ENCODE results near the gene CEP72.
"Not testable (repeated sequence)": the region's sequence is repeated elsewhere in the genome, so short reads cannot be mapped to it uniquely, and the experiment has no call there.

The CEP72 gene

DNA sequence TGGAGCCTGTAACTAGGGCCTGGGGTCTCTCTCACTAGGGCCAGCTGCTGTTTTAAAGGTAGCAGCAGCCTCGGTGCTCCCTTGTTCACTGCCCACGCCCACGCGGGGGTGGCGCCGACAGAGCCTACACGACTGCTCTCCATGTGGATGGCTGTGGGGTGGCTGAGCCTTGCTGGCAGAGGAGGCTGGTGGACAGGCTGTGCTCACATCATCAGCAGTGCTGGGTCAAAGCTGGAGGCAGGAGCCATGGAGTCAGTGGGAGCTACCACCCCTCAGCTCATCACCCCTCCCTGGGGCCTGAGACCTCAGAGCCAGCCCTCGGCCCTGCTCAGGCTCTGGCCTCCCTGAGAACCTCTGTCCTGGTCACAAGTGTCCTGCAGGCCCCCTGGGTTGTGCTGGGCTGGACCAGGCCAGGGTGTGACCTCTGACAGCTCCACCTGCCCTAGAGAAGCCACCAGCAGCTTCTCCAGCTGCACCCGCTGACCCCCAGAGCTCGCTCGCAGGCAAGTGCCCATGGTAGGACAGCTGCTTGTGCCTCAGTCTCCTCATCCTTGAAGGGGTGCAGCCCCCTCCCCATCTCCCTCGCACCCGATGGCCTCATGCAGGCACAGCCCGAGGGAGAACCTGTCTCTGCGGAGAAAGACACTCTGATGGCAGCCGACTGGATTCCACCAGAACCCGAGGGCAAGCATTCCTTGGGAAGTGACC, 70.7 kb downstream of the CEP72 start:
- not testable (repeated sequence) for H3K9ac ChIP-seq (ENCODE audit: low read length); H3K27me3 ChIP-seq (ENCODE audit: low read depth, low read length); H2AFZ ChIP-seq (ENCODE audit: low read depth, low read length); H3K36me3 ChIP-seq (replicated peaks; ENCODE audit: low read depth, low read length); H4K20me1 ChIP-seq (ENCODE audit: insufficient read depth, low read length); H3K27ac ChIP-seq (ENCODE audit: low read length); H3K79me2 ChIP-seq (ENCODE audit: low read length); H3K4me3 ChIP-seq (ENCODE audit: low read length); H3K9me3 ChIP-seq (ENCODE audit: insufficient read depth, low read length); H3K4me1 ChIP-seq (ENCODE audit: low read length); H3K4me2 ChIP-seq (ENCODE audit: low read length)

DNA sequence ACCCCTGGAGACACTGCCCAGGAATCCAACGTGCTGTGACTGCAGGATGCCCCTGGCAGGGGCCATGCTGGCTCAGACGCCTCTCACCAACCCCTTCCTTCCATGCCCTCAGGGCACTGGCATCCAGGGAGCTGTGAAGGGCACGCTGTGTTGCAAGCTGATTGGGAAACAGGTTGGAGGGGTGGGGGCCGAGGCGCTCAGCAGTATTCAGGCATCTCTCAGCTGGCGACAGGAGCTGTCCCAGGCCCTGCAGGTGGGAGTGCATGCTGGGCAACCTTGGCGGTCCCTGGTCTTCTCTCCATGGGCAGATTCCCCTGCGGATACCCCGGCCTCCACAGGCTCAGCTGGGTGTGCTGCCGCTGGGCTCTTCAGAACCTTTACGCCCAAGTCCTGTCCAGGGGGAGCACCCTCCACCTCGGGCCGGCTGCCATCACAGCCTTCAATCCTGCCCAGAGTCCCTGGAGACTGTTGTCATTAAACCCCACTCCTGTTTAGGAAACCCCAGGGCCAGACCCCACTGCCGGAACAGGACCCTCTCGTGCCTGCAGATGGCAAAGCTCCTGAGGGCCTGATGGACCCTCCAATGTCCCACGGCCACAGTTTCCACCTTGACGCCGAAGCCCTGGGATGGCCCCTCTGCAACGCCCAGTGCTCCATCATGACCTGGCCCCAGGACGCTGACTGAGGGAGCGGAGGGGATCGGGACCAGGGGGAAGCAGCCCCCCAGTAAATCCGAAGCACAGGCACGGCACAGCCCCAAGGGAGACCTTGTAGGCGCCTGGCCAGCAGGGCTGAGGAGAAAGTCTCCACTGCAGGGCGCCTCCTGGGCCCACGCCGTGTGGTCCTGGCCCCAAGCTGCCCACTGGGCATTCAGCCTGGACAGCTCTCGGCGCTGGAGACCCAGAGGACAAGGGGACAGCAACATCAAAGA, 71.7 kb downstream of the CEP72 start:
- H3K36me3 ChIP-seq (replicated peaks; ENCODE audit: low read depth, low read length): no peaks in the 10 kb centered on the region
- no peak for TF ChIP-seq EZH2phosphoT487 (IDR thresholded peaks at IDR 0.05; ENCODE audit: low read depth)
- TF ChIP-seq, protein P1, sequence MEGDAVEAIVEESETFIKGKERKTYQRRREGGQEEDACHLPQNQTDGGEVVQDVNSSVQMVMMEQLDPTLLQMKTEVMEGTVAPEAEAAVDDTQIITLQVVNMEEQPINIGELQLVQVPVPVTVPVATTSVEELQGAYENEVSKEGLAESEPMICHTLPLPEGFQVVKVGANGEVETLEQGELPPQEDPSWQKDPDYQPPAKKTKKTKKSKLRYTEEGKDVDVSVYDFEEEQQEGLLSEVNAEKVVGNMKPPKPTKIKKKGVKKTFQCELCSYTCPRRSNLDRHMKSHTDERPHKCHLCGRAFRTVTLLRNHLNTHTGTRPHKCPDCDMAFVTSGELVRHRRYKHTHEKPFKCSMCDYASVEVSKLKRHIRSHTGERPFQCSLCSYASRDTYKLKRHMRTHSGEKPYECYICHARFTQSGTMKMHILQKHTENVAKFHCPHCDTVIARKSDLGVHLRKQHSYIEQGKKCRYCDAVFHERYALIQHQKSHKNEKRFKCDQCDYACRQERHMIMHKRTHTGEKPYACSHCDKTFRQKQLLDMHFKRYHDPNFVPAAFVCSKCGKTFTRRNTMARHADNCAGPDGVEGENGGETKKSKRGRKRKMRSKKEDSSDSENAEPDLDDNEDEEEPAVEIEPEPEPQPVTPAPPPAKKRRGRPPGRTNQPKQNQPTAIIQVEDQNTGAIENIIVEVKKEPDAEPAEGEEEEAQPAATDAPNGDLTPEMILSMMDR (IDR thresholded peaks at IDR 0.05; ENCODE audit: low read depth, low read length): no peak
- no peak overlapping the region for H2AFZ ChIP-seq (ENCODE audit: low read depth, low read length)
- no peaks in the 10 kb centered on the region for H3K9me3 ChIP-seq (ENCODE audit: insufficient read depth, low read length)
- H3K4me2 ChIP-seq (ENCODE audit: low read length): no peak overlapping the region
- H3K27ac ChIP-seq (ENCODE audit: low read length): no peak overlapping the region
- H3K4me3 ChIP-seq (ENCODE audit: low read length): no peak overlapping the region
- H3K27me3 ChIP-seq (ENCODE audit: low read depth, low read length): no peaks in the 10 kb centered on the region
- no peak overlapping the region for H3K9ac ChIP-seq (ENCODE audit: low read length)
- no peaks in the 10 kb centered on the region for H3K79me2 ChIP-seq (ENCODE audit: low read length)
- H4K20me1 ChIP-seq (ENCODE audit: insufficient read depth, low read length): no peaks in the 10 kb centered on the region
- no peaks in the 10 kb centered on the region for H3K4me1 ChIP-seq (ENCODE audit: low read length)

DNA sequence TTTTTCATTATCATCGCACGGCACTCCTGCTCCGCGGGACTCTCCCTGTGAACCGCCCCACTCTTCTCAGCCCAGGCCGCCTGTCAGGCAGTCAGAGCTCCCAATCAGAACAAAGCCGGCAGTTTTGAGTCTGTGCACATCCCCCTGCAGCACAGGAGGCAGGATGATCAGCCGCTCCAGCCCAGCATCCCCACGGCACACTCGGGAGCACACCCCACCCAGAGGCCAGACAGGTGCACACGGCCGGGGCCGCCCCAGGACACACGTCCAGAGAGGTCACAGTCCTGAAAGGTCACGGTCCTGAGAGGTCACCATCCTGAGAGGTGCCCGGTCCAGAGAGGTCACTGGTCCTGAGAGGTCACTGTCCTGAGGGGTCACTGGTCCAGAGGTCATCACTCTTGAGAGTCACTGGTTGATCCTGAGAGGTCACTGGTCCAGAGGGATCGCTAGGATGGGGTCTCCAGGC, 72.6 kb downstream of the CEP72 start:
- Histone ChIP-seq H3K9ac (ENCODE audit: low read length) (no peak overlapping the region), H4K20me1 (ENCODE audit: insufficient read depth, low read length) (no peaks in the 10 kb centered on the region), H3K4me2 (ENCODE audit: low read length) (no peak overlapping the region), H3K4me3 (ENCODE audit: low read length) (no peak overlapping the region), H2AFZ (ENCODE audit: low read depth, low read length) (no peak overlapping the region), H3K9me3 (ENCODE audit: insufficient read depth, low read length) (no peaks in the 10 kb centered on the region), H3K4me1 (ENCODE audit: low read length) (no peaks in the 10 kb centered on the region), H3K27me3 (ENCODE audit: low read depth, low read length) (no peaks in the 10 kb centered on the region), H3K79me2 (ENCODE audit: low read length) (no peaks in the 10 kb centered on the region), H3K36me3 (replicated peaks; ENCODE audit: low read depth, low read length) (no peaks in the 10 kb centered on the region), H3K27ac (ENCODE audit: low read length) (no peak overlapping the region)
- TF ChIP-seq EZH2phosphoT487 (IDR thresholded peaks at IDR 0.05; ENCODE audit: low read depth): no peak
- TF ChIP-seq, protein P1 (IDR thresholded peaks at IDR 0.05; ENCODE audit: low read depth, low read length): no peak

DNA sequence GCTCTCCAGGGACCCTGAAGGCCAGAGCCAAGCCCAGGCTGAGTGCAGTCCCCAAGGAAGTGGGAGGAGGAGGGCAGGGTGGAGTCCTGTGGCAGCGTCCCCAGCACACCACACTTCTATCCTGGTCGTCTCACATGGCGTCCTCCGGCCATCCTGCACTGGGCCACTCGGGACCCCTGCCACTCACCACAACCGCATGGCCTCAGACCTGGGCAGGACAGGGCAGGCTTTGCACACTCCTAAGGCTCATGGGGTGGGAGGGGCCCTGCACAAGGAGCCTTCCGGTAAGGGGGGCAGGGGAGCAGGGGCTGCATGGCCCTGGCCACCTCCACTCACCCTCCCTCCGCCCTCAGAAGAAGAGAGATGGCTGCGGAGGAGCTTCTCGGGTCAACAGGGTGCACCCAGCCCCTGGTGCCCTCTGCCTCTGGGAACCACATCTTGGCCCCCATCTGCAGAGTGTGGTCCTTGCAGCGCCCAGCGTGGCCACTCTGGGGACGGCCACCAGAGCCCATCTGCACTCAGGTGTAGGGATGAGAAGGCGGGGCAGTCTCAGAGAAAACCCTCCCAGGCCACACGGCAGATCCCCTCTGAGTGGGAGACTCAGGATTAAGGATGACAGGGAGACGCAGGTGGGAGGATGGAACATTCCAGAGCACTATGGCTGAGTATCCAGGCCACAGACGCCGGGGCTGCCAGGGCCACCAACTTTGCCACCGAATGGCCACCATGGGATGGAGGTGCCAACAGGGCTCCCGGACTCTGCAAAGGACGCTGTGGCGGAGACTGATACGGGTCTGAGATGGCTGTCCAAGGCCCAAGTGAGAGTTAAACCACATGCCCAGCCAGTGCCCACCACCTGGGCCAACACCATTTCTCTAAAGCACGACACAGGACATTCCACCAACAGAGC, 73.4 kb downstream of the CEP72 start:
- Histone ChIP-seq H3K4me3 (ENCODE audit: low read length) (no peak overlapping the region), H3K4me2 (ENCODE audit: low read length) (no peak overlapping the region), H3K27me3 (ENCODE audit: low read depth, low read length) (no peaks in the 10 kb centered on the region), H4K20me1 (ENCODE audit: insufficient read depth, low read length) (no peaks in the 10 kb centered on the region), H3K4me1 (ENCODE audit: low read length) (no peaks in the 10 kb centered on the region), H3K36me3 (replicated peaks; ENCODE audit: low read depth, low read length) (no peaks in the 10 kb centered on the region), H2AFZ (ENCODE audit: low read depth, low read length) (no peak overlapping the region), H3K9me3 (ENCODE audit: insufficient read depth, low read length) (no peaks in the 10 kb centered on the region), H3K79me2 (ENCODE audit: low read length) (no peaks in the 10 kb centered on the region), H3K27ac (ENCODE audit: low read length) (no peak overlapping the region), H3K9ac (ENCODE audit: low read length) (no peak overlapping the region)
- no peak for TF ChIP-seq EZH2phosphoT487 (IDR thresholded peaks at IDR 0.05; ENCODE audit: low read depth)
- TF ChIP-seq, protein P1 (IDR thresholded peaks at IDR 0.05; ENCODE audit: low read depth, low read length): no peak

DNA sequence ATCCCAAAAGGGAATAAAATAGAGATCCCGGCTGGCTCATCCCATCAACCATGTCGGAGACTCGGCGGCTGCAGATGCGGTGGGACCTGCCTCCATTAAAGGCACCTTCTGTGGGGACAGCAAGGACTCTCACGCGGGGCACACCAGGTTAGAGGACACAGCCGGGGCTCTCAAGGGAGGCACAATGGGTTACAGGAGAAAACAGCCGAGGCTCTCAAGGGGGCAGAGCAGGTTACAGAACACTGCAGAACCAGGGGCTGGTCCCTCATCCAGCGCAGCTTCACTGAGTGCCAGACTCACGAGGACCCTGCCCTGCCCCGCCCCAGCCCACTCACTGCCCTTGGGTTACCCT, 74.0 kb downstream of the CEP72 start:
- H2AFZ ChIP-seq (ENCODE audit: low read depth, low read length); H3K27ac ChIP-seq (ENCODE audit: low read length); H3K4me3 ChIP-seq (ENCODE audit: low read length); H3K4me1 ChIP-seq (ENCODE audit: low read length); H3K36me3 ChIP-seq (replicated peaks; ENCODE audit: low read depth, low read length); H3K4me2 ChIP-seq (ENCODE audit: low read length); H3K27me3 ChIP-seq (ENCODE audit: low read depth, low read length); H4K20me1 ChIP-seq (ENCODE audit: insufficient read depth, low read length); H3K79me2 ChIP-seq (ENCODE audit: low read length); H3K9ac ChIP-seq (ENCODE audit: low read length); H3K9me3 ChIP-seq (ENCODE audit: insufficient read depth, low read length): not testable (repeated sequence)

DNA sequence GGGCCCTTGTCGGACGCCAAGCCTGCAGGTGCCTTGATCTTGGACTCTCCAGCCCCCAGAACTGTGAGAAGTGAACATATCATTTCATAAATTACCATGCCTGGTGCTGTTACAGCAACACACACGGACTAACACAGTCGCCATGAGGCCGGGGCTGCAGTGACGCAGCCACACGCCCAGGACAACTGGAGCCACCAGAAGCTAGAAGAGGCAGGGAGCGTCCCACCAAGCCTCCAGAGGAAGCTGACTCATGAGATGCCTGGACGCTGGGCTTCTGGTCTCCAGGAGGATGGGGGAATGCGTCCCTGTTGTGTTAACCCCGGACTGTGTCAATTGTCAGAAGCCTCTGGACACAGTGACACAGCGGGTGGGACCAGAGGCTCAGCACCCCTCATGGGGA, 74.8 kb downstream of the CEP72 start:
- not testable (repeated sequence) for H3K4me1 ChIP-seq (ENCODE audit: low read length); H3K4me3 ChIP-seq (ENCODE audit: low read length); H2AFZ ChIP-seq (ENCODE audit: low read depth, low read length); H3K79me2 ChIP-seq (ENCODE audit: low read length); H4K20me1 ChIP-seq (ENCODE audit: insufficient read depth, low read length); H3K9me3 ChIP-seq (ENCODE audit: insufficient read depth, low read length); H3K27ac ChIP-seq (ENCODE audit: low read length); H3K36me3 ChIP-seq (replicated peaks; ENCODE audit: low read depth, low read length); H3K4me2 ChIP-seq (ENCODE audit: low read length); H3K9ac ChIP-seq (ENCODE audit: low read length); H3K27me3 ChIP-seq (ENCODE audit: low read depth, low read length)

Data from OCI-LY3 (cell line).